GM12878 (cell line): ENCODE measurements around the gene SULT2B1.

Experiments used
- CEBPB ChIP-seq, 2 experiments: fragments of 150-350 bp in 1 of 2; IDR thresholded peaks; 2 replicates each; pipeline ENCODE4 v1.6.1; 2012 to 2014; ENCODE audit warnings: low read depth in 2 of 2, low read length in 2 of 2, borderline replicate concordance in 1 of 2, inconsistent platforms in 1 of 2
- CTCF ChIP-seq, 3 experiments: IDR thresholded peaks in 2 of 3; conservative IDR thresholded peaks in 1 of 3; 2 replicates each; pipeline ENCODE4 v1.5.1; 2011; ENCODE audit warnings: low read depth in 3 of 3, low read length in 3 of 3, mild to moderate bottlenecking in 3 of 3, control low read depth in 2 of 3, moderate library complexity in 2 of 3, inconsistent platforms in 1 of 3, mixed read lengths in 1 of 3; ENCODE audit not compliant: control insufficient read depth in 2 of 3, insufficient read depth in 1 of 3; ENCODE audit errors: extremely low read depth in 1 of 3
- EZH2 ChIP-seq: IDR thresholded peaks from 2 replicates; pipeline ENCODE4 v1.6.1; 2012; ENCODE audit warnings: low read depth, mild to moderate bottlenecking, control low read depth, inconsistent platforms, low read length, borderline replicate concordance; ENCODE audit not compliant: control insufficient read depth
- JUND ChIP-seq: IDR thresholded peaks from 2 replicates; pipeline ENCODE4 v1.6.1; 2012; ENCODE audit warnings: low read depth, mild to moderate bottlenecking, low read length, improper control_type of control experiment, moderate library complexity
- LARP7 ChIP-seq: fragments of 450-650 bp; IDR thresholded peaks from 2 replicates; pipeline ENCODE4 v1.6.1; 2017; ENCODE audit warnings: mild to moderate bottlenecking
- POLR2A ChIP-seq: IDR thresholded peaks from 2 replicates; pipeline ENCODE4 v1.6.1; 2011; ENCODE audit warnings: low read depth, mild to moderate bottlenecking, low read length
- REST ChIP-seq: IDR thresholded peaks from 2 replicates; pipeline ENCODE4 v1.6.1; 2012; ENCODE audit warnings: mild to moderate bottlenecking, low read depth, low read length
- SPI1 ChIP-seq: IDR thresholded peaks from 2 replicates; pipeline ENCODE4 v1.6.1; 2011; ENCODE audit warnings: low read depth, mild to moderate bottlenecking, low read length, moderate library complexity, borderline replicate concordance; ENCODE audit not compliant: insufficient read depth
- TAF1 ChIP-seq: IDR thresholded peaks from 2 replicates; pipeline ENCODE4 v1.6.1; 2011; ENCODE audit warnings: mild to moderate bottlenecking, low read depth, low read length, borderline replicate concordance
- USF2 ChIP-seq: IDR thresholded peaks from 2 replicates; pipeline ENCODE4 v1.6.1; 2011; ENCODE audit warnings: low read depth, low read length, improper control_type of control experiment, borderline replicate concordance
- YY1 ChIP-seq: IDR thresholded peaks from 2 replicates; pipeline ENCODE4 v1.6.1; 2011; ENCODE audit warnings: low read depth, mild to moderate bottlenecking, low read length
- ZNF274 ChIP-seq: IDR thresholded peaks from one replicate; pipeline ENCODE4 v1.8.0; 2011; ENCODE audit not compliant: insufficient read length, insufficient read depth

- TF ChIP-seq EZH2: no peak
- no peak for TF ChIP-seq CTCF (IDR thresholded peaks at IDR 0.05 in 2 of 3, conservative IDR thresholded peaks at IDR 0.05 in 1 of 3; ENCODE audit: control insufficient read depth in 2 of 3, extremely low read depth in 1 of 3, insufficient read depth in 1 of 3, low read depth in 3 of 3, low read length in 3 of 3)
- TF ChIP-seq LARP7: no peak
- no peak for TF ChIP-seq SPI1
- TF ChIP-seq TAF1: no peak
- no peak for TF ChIP-seq REST
- TF ChIP-seq USF2: no peak
- TF ChIP-seq YY1: no peak
- TF ChIP-seq ZNF274: no peak
- no peak for TF ChIP-seq CEBPB (IDR thresholded peaks at IDR 0.05; ENCODE audit: borderline replicate concordance in 1 of 2, low read depth in 2 of 2, low read length in 2 of 2)
- TF ChIP-seq POLR2A: no peak
- TF ChIP-seq JUND: no peak
Observed at GRCh38 chr19:48587387-48587786, 35.4 kb downstream of the SULT2B1 start.
